ENCODE results near the gene GNS.

Gene GNS

GRCh38 chr12:64671681-64672080, 87.5 kb downstream of the GNS start:
- no peak for DNase-seq

- DNase-seq, result no peak
Observed at GRCh38 chr12:64670919-64671639, 88.1 kb downstream of the GNS start.

GRCh38 chr12:64670019-64670418, 89.2 kb downstream of the GNS start:
- no peak for DNase-seq

- no peak for DNase-seq
Observed at GRCh38 chr12:64669270-64669842, 89.8 kb downstream of the GNS start.

- DNase-seq, result no peak
Observed at GRCh38 chr12:64667793-64668192, 91.4 kb downstream of the GNS start.

- DNase-seq, result no peak
Observed at GRCh38 chr12:64666054-64666914, 92.9 kb downstream of the GNS start.

GRCh38 chr12:64665514-64665913, 93.7 kb downstream of the GNS start:
- no peak for DNase-seq

All from activated T-cell treated with anti-CD3 and anti-CD28 coated beads, Interleukin-2, amount 50 U/mL, for 48 hours (primary cell).